ENCODE measurements around the gene NEDD4.
"Not testable (repeated sequence)": the region's sequence is repeated elsewhere in the genome, so short reads cannot be mapped to it uniquely, and the experiment has no call there.

Gene NEDD4

DNA sequence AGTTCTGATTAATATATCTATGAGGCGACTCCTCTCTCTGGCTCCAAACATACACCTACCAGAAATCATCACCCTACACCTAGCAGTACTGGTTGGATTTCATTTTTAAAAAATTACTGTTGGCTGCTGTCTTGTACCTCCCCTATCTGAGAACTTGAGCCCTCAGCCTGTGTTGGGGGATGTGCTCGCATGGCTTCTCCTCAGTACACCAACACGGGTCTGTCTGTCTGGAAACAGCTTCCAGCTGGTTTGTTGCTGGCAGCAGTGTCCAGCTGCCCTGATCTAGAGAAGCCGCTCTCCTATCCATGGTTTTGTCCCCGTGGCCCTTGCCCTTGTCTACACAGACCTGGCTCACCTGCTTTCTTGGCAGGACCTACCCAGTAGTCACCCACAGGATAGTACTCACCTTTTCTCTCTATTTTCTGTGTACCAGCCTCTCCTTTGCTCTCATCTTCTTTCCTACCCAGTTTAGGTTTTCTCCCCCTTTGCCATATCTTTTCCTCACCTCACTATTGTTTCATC is 43.2 kb upstream of the NEDD4 start:
- TF ChIP-seq, protein P1, sequence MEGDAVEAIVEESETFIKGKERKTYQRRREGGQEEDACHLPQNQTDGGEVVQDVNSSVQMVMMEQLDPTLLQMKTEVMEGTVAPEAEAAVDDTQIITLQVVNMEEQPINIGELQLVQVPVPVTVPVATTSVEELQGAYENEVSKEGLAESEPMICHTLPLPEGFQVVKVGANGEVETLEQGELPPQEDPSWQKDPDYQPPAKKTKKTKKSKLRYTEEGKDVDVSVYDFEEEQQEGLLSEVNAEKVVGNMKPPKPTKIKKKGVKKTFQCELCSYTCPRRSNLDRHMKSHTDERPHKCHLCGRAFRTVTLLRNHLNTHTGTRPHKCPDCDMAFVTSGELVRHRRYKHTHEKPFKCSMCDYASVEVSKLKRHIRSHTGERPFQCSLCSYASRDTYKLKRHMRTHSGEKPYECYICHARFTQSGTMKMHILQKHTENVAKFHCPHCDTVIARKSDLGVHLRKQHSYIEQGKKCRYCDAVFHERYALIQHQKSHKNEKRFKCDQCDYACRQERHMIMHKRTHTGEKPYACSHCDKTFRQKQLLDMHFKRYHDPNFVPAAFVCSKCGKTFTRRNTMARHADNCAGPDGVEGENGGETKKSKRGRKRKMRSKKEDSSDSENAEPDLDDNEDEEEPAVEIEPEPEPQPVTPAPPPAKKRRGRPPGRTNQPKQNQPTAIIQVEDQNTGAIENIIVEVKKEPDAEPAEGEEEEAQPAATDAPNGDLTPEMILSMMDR (IDR thresholded peaks at IDR 0.05; ENCODE audit: extremely low read depth, insufficient read depth, missing control alignments) = no peak
- DNase-seq (ENCODE audit: low spot score) = no peak
- in situ Hi-C loops (cut with MboI; ENCODE audit: low pct_unique_long_range_greater_than_20kb, low sequenced_read_pairs, unreplicated experiment) = no loop called here

GRCh38 chr15:56035166-56035565 is 41.8 kb upstream of the NEDD4 start:
- TF ChIP-seq, protein P1 (IDR thresholded peaks at IDR 0.05; ENCODE audit: extremely low read depth, insufficient read depth, missing control alignments) = no peak
- in situ Hi-C loops (cut with MboI; ENCODE audit: low pct_unique_long_range_greater_than_20kb, low sequenced_read_pairs, unreplicated experiment) = no loop called here
- DNase-seq (ENCODE audit: low spot score) = no peak

- in situ Hi-C loops (cut with MboI; ENCODE audit: low pct_unique_long_range_greater_than_20kb, low sequenced_read_pairs, unreplicated experiment) = no loop called here
- DNase-seq (ENCODE audit: low spot score) = no peak
- TF ChIP-seq, protein P1 (IDR thresholded peaks at IDR 0.05; ENCODE audit: extremely low read depth, insufficient read depth, missing control alignments) = no peak
Measured at GRCh38 chr15:56034514-56034913, 41.1 kb upstream of the NEDD4 start.

DNA sequence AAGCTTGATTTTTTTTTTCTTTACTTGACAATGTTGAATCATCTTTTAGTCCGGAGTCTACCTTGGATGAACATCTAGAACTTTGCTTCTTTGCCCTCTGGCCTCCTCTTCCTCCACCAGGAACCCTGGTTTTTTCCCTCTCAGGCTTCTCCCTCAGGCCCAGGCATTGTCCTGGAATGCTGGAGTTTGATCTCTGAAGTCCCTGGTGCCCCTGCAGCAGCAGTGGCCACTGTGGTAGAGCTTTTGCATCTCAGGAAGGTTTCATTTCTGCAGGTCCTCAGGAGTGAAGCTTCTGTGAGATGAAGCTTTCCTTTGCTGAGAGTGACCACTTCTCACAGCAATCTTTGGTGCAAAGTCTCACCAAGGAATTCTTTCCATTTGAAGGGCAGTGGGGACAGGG is 39.0 kb upstream of the NEDD4 start:
- in situ Hi-C loops (cut with MboI; ENCODE audit: low pct_unique_long_range_greater_than_20kb, low sequenced_read_pairs, unreplicated experiment) = no loop called here
- TF ChIP-seq, protein P1 (IDR thresholded peaks at IDR 0.05; ENCODE audit: extremely low read depth, insufficient read depth, missing control alignments) = no peak
- no peak for DNase-seq (ENCODE audit: low spot score)

DNA sequence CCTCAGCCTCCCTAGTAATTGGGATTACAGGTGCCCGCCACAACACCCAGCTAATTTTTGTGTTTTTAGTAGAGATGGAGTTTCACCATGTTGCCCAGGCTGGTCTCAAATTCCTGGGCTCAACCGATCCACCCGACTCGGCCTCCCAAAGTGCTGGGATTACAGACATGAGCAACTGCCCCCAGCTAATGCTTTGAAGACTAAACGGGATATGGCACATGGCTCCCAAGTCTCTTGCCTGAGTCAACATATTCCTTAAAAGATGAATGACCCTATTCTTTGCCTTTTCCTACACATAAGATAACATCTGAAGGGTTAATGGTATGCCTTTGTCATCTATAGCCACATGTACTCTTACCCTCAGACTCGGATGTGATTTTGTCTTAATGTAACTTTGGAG is 38.4 kb upstream of the NEDD4 start:
- no peak for DNase-seq (ENCODE audit: low spot score)
- in situ Hi-C loops (cut with MboI; ENCODE audit: low pct_unique_long_range_greater_than_20kb, low sequenced_read_pairs, unreplicated experiment) = no loop called here
- TF ChIP-seq, protein P1 (IDR thresholded peaks at IDR 0.05; ENCODE audit: extremely low read depth, insufficient read depth, missing control alignments) = no peak

- in situ Hi-C loops (cut with MboI; ENCODE audit: low pct_unique_long_range_greater_than_20kb, low sequenced_read_pairs, unreplicated experiment) = no loop called here
- TF ChIP-seq, protein P1 (IDR thresholded peaks at IDR 0.05; ENCODE audit: extremely low read depth, insufficient read depth, missing control alignments) = no peak
- no peak for DNase-seq (ENCODE audit: low spot score)
Measured at GRCh38 chr15:56031402-56031801, 38.0 kb upstream of the NEDD4 start.

DNA sequence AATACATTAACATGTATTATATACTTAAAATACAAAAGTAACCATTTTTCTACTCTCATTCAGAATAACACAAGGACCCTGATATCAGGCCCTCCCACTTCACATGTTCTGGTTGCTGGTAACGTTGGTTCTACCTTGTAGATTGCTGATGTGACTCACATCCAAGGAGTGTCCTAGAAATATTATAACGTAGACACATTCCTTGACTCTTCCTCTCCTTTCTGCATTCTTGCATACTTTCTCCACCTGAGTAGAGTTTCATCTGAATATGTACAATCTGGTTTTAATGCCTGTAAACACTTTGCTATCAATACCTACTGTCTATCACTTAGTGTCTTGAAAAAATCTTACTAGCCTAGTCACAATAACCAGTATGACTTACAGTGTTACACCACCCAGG is 35.0 kb upstream of the NEDD4 start:
- TF ChIP-seq, protein P1 (IDR thresholded peaks at IDR 0.05; ENCODE audit: extremely low read depth, insufficient read depth, missing control alignments) = no peak
- DNase-seq (ENCODE audit: low spot score) = no peak
- in situ Hi-C loops (cut with MboI; ENCODE audit: low pct_unique_long_range_greater_than_20kb, low sequenced_read_pairs, unreplicated experiment) = no loop called here

- in situ Hi-C loops (cut with MboI; ENCODE audit: low pct_unique_long_range_greater_than_20kb, low sequenced_read_pairs, unreplicated experiment); DNase-seq (ENCODE audit: low spot score): not testable (repeated sequence)
Measured at GRCh38 chr15:56023160-56023559, 29.7 kb upstream of the NEDD4 start.
